Stimulated activated naive CD8-positive, alpha-beta T cell treated with anti-CD3 and anti-CD28 coated beads, Interleukin-15, Interleukin-2, amounts not matched to agents 100 ng/mL and 50 ng/mL, for 24 hours (primary cell): ENCODE data around the gene SLC9A3.

Source experiments
- H3K27ac Mint-ChIP-seq: one replicate; pipeline ENCODE4 v1.8.0; 2021; ENCODE audit warnings: mild to moderate bottlenecking, mixed read lengths
- H3K27me3 Mint-ChIP-seq: one replicate; pipeline ENCODE4 v1.8.0; 2021; ENCODE audit warnings: mixed read lengths
- H3K36me3 Mint-ChIP-seq: one replicate; pipeline ENCODE4 v1.8.0; 2021; ENCODE audit warnings: low read depth, mixed read lengths
- H3K4me1 Mint-ChIP-seq: one replicate; pipeline ENCODE4 v1.8.0; 2021; ENCODE audit warnings: low read depth, mixed read lengths
- H3K4me3 Mint-ChIP-seq: one replicate; pipeline ENCODE4 v1.8.0; 2021; ENCODE audit warnings: mild to moderate bottlenecking, mixed read lengths
- H3K9me3 Mint-ChIP-seq: one replicate; pipeline ENCODE4 v1.8.0; 2021; ENCODE audit warnings: mixed read lengths

The SLC9A3 gene

GRCh38 chr5:469752-470483, 54.3 kb downstream of the SLC9A3 start:
- H3K4me3 Mint-ChIP-seq, result no peak overlapping the region
- H3K27me3 Mint-ChIP-seq, result no peaks in the 10 kb centered on the region
- H3K4me1 Mint-ChIP-seq, result peaks cover 20% of the 10 kb centered on the region
- H3K27ac Mint-ChIP-seq, result peak overlapping the region; percentile 58
- peaks cover 23% of the 10 kb centered on the region for H3K36me3 Mint-ChIP-seq
- H3K9me3 Mint-ChIP-seq, result no peaks in the 10 kb centered on the region

- H3K9me3 Mint-ChIP-seq, result no peaks in the 10 kb centered on the region
- no peak overlapping the region for H3K4me3 Mint-ChIP-seq
- no peaks in the 10 kb centered on the region for H3K27me3 Mint-ChIP-seq
- no peak overlapping the region for H3K27ac Mint-ChIP-seq
- H3K4me1 Mint-ChIP-seq, result peaks cover 33% of the 10 kb centered on the region
- peaks cover 32% of the 10 kb centered on the region for H3K36me3 Mint-ChIP-seq
Observed at GRCh38 chr5:468401-468800, 55.8 kb downstream of the SLC9A3 start.

- Mint-ChIP-seq H3K36me3 (peaks cover 46% of the 10 kb centered on the region), H3K9me3 (no peaks in the 10 kb centered on the region), H3K27ac (no peak overlapping the region), H3K4me3 (no peak overlapping the region), H3K27me3 (no peaks in the 10 kb centered on the region), H3K4me1 (peaks cover 47% of the 10 kb centered on the region)
Observed at GRCh38 chr5:466661-467310, 57.5 kb downstream of the SLC9A3 start.

GRCh38 chr5:465591-466403, 58.5 kb downstream of the SLC9A3 start:
- Mint-ChIP-seq H3K27ac (no peak overlapping the region), H3K36me3 (peaks cover 47% of the 10 kb centered on the region), H3K4me1 (peaks cover 43% of the 10 kb centered on the region), H3K9me3 (no peaks in the 10 kb centered on the region), H3K27me3 (no peaks in the 10 kb centered on the region), H3K4me3 (no peak overlapping the region)

- Mint-ChIP-seq H3K27me3 (no peaks in the 10 kb centered on the region), H3K4me1 (peaks cover 43% of the 10 kb centered on the region), H3K9me3 (no peaks in the 10 kb centered on the region), H3K36me3 (peaks cover 49% of the 10 kb centered on the region), H3K27ac (peak overlapping the region; percentile 45), H3K4me3 (no peak overlapping the region)
Observed at GRCh38 chr5:464843-465590, 59.2 kb downstream of the SLC9A3 start.

- no peaks in the 10 kb centered on the region for H3K9me3 Mint-ChIP-seq
- peak overlapping the region; percentile 90 for H3K27ac Mint-ChIP-seq
- H3K4me3 Mint-ChIP-seq, result no peak overlapping the region
- H3K36me3 Mint-ChIP-seq, result peaks cover 49% of the 10 kb centered on the region
- H3K4me1 Mint-ChIP-seq, result peaks cover 47% of the 10 kb centered on the region
- no peaks in the 10 kb centered on the region for H3K27me3 Mint-ChIP-seq
Observed at GRCh38 chr5:464446-464842, 59.8 kb downstream of the SLC9A3 start.

GRCh38 chr5:463952-464351, 60.3 kb downstream of the SLC9A3 start:
- Mint-ChIP-seq H3K36me3 (peaks cover 54% of the 10 kb centered on the region), H3K4me1 (peaks cover 52% of the 10 kb centered on the region), H3K9me3 (no peaks in the 10 kb centered on the region), H3K27ac (peak overlapping the region; percentile 90), H3K27me3 (no peaks in the 10 kb centered on the region), H3K4me3 (peak overlapping the region; percentile 23)

- H3K4me3 Mint-ChIP-seq, result no peak overlapping the region
- H3K4me1 Mint-ChIP-seq, result peaks cover 59% of the 10 kb centered on the region
- H3K27ac Mint-ChIP-seq, result peak overlapping the region; percentile 49
- H3K9me3 Mint-ChIP-seq, result no peaks in the 10 kb centered on the region
- peaks cover 60% of the 10 kb centered on the region for H3K36me3 Mint-ChIP-seq
- no peaks in the 10 kb centered on the region for H3K27me3 Mint-ChIP-seq
Observed at GRCh38 chr5:463301-463700, 60.9 kb downstream of the SLC9A3 start.

- no peak overlapping the region for H3K27ac Mint-ChIP-seq
- H3K4me3 Mint-ChIP-seq, result no peak overlapping the region
- H3K36me3 Mint-ChIP-seq, result peaks cover 69% of the 10 kb centered on the region
- H3K4me1 Mint-ChIP-seq, result peaks cover 66% of the 10 kb centered on the region
- H3K9me3 Mint-ChIP-seq, result no peaks in the 10 kb centered on the region
- H3K27me3 Mint-ChIP-seq, result no peaks in the 10 kb centered on the region
Observed at GRCh38 chr5:462051-462481, 62.2 kb downstream of the SLC9A3 start.

- H3K4me3 Mint-ChIP-seq, result no peak overlapping the region
- peaks cover 66% of the 10 kb centered on the region for H3K4me1 Mint-ChIP-seq
- peak overlapping the region; percentile 89 for H3K27ac Mint-ChIP-seq
- H3K27me3 Mint-ChIP-seq, result no peaks in the 10 kb centered on the region
- H3K9me3 Mint-ChIP-seq, result no peaks in the 10 kb centered on the region
- peaks cover 68% of the 10 kb centered on the region for H3K36me3 Mint-ChIP-seq
Observed at GRCh38 chr5:460273-460625, 64.0 kb downstream of the SLC9A3 start.

- H3K9me3 Mint-ChIP-seq, result no peaks in the 10 kb centered on the region
- H3K4me3 Mint-ChIP-seq, result peak overlapping the region; percentile 69
- H3K4me1 Mint-ChIP-seq, result peaks cover 71% of the 10 kb centered on the region
- H3K27ac Mint-ChIP-seq, result peak overlapping the region; percentile 89
- H3K36me3 Mint-ChIP-seq, result peaks cover 72% of the 10 kb centered on the region
- H3K27me3 Mint-ChIP-seq, result no peaks in the 10 kb centered on the region
Observed at GRCh38 chr5:459562-460272, 64.5 kb downstream of the SLC9A3 start.

- Mint-ChIP-seq H3K36me3 (peaks cover 75% of the 10 kb centered on the region), H3K4me1 (peaks cover 72% of the 10 kb centered on the region), H3K9me3 (no peaks in the 10 kb centered on the region), H3K27ac (peak overlapping the region; percentile 89), H3K27me3 (no peaks in the 10 kb centered on the region), H3K4me3 (peak overlapping the region; percentile 69)
Observed at GRCh38 chr5:458547-459353, 65.5 kb downstream of the SLC9A3 start.

GRCh38 chr5:457195-457961, 66.9 kb downstream of the SLC9A3 start:
- Mint-ChIP-seq H3K4me3 (no peak overlapping the region), H3K36me3 (peaks cover 75% of the 10 kb centered on the region), H3K27me3 (no peaks in the 10 kb centered on the region), H3K9me3 (peaks cover 3% of the 10 kb centered on the region), H3K27ac (no peak overlapping the region), H3K4me1 (peaks cover 72% of the 10 kb centered on the region)
